HEK293 (cell line): Measurements from ENCODE around the gene AMBRA1.
A peak's percentile ranks its signal among the peaks of the same experiment; 100 is the strongest.

Source experiments
- CTCF ChIA-PET: fragments of 350-600 bp; formaldehyde crosslinking; extraction: SDS; loops from one replicate; lab custom pipeline; 2021; ENCODE audit warnings: antibody characterized with exemption; lab: Yijun Ruan, JAX
- POLR2A ChIA-PET: fragments of 300-600 bp; formaldehyde crosslinking; extraction: SDS; loops from one replicate; lab custom pipeline; 2020; ENCODE audit warnings: antibody characterized with exemption, inconsistent platforms; lab: Yijun Ruan, JAX
- H3K27ac ChIP-seq: fragments of 200-500 bp; sonication (Bioruptor generic); 2 replicates; pipeline ENCODE4 v1.5.1; 2014; ENCODE audit warnings: low read depth, low read length, control low read depth, inconsistent platforms; ENCODE audit errors: extremely low read depth
- H3K36me3 ChIP-seq, 2 experiments: fragments of 200-500 bp in 1 of 2; sonication (Bioruptor generic) in 1 of 2; 1 replicate in 1 of 2; 2 replicates in 1 of 2; pipeline ENCODE4 v1.5.1; 2014 to 2017; ENCODE audit warnings: inconsistent platforms in 2 of 2, low read length in 2 of 2; ENCODE audit not compliant: control insufficient read depth in 2 of 2, insufficient read depth in 1 of 2
- H3K4me1 ChIP-seq: fragments of 200-500 bp; sonication (Bioruptor generic); 2 replicates; pipeline ENCODE4 v1.5.1; 2014; ENCODE audit warnings: mild to moderate bottlenecking, low read length, inconsistent platforms; ENCODE audit not compliant: control insufficient read depth, insufficient read depth
- H3K4me3 ChIP-seq: 2 replicates; pipeline ENCODE4 v1.5.1; 2011; ENCODE audit warnings: low read depth, mild to moderate bottlenecking, control low read depth, low read length, moderate library complexity
- H3K9me3 ChIP-seq: fragments of 200-500 bp; sonication (Bioruptor generic); 2 replicates; pipeline ENCODE4 v1.5.1; 2014; ENCODE audit warnings: low read depth, low read length, inconsistent platforms; ENCODE audit not compliant: control insufficient read depth, insufficient read depth
- FEZF1 ChIP-seq: fragments of 450-650 bp; formaldehyde crosslinking; IDR thresholded peaks from 2 replicates; pipeline ENCODE4 v1.5.1; 2016; ENCODE audit warnings: missing biosample characterization, missing genetic modification characterization
- GLI4 ChIP-seq: fragments of 450-650 bp; formaldehyde crosslinking; IDR thresholded peaks from 2 replicates; pipeline ENCODE4 v1.5.1; 2016; ENCODE audit warnings: missing biosample characterization, missing genetic modification characterization
- HOXC10 ChIP-seq: sonication (generic); formaldehyde crosslinking; IDR thresholded peaks from 2 replicates; pipeline ENCODE4 v1.8.1; 2023; ENCODE audit warnings: mild to moderate bottlenecking, missing genetic modification reagents
- HOXD13 ChIP-seq: sonication (generic); formaldehyde crosslinking; IDR thresholded peaks from 2 replicates; pipeline ENCODE4 v1.8.0; 2022; ENCODE audit warnings: missing genetic modification reagents, borderline replicate concordance
- KLF8 ChIP-seq: fragments of 450-650 bp; formaldehyde crosslinking; IDR thresholded peaks from 2 replicates; pipeline ENCODE4 v1.5.1; 2016; ENCODE audit warnings: missing biosample characterization, missing genetic modification characterization
- PRDM1 ChIP-seq: fragments of 450-650 bp; formaldehyde crosslinking; IDR thresholded peaks from 2 replicates; pipeline ENCODE4; 2016; ENCODE audit warnings: missing biosample characterization, missing genetic modification characterization
- SCRT2 ChIP-seq: fragments of 450-650 bp; formaldehyde crosslinking; IDR thresholded peaks from 2 replicates; pipeline ENCODE4 v1.5.1; 2016; ENCODE audit warnings: missing biosample characterization, missing genetic modification characterization
- ZBTB17 ChIP-seq: fragments of 450-650 bp; formaldehyde crosslinking; IDR thresholded peaks from 2 replicates; pipeline ENCODE4 v1.5.1; 2016; ENCODE audit warnings: missing biosample characterization, missing genetic modification characterization
- ZNF10 ChIP-seq: fragments of 450-650 bp; formaldehyde crosslinking; IDR thresholded peaks from 2 replicates; pipeline ENCODE4 v1.5.1; 2017; ENCODE audit warnings: missing biosample characterization, missing genetic modification characterization
- ZNF133 ChIP-seq: fragments of 450-650 bp; formaldehyde crosslinking; IDR thresholded peaks from 2 replicates; pipeline ENCODE4 v1.5.1; 2016; ENCODE audit warnings: missing biosample characterization, missing genetic modification characterization
- ZNF184 ChIP-seq: fragments of 450-650 bp; IDR thresholded peaks from 2 replicates; pipeline ENCODE4 v1.5.1; 2018; ENCODE audit warnings: missing biosample characterization, mild to moderate bottlenecking, missing genetic modification characterization
- ZNF223 ChIP-seq: fragments of 450-650 bp; formaldehyde crosslinking; IDR thresholded peaks from 2 replicates; pipeline ENCODE4 v1.5.1; 2016; ENCODE audit warnings: missing biosample characterization, missing genetic modification characterization
- ZNF266 ChIP-seq: fragments of 450-650 bp; formaldehyde crosslinking; IDR thresholded peaks from 2 replicates; pipeline ENCODE4 v1.5.1; 2016; ENCODE audit warnings: missing biosample characterization, missing genetic modification characterization, low read depth
- ZNF274 ChIP-seq, 2 experiments: fragments of 200-500 bp in 1 of 2; fragments of 450-650 bp in 1 of 2; sonication (Bioruptor generic) in 1 of 2; formaldehyde crosslinking in 1 of 2; IDR thresholded peaks; 2 replicates each; pipeline versions ENCODE4 v1.5.1 to v1.6.1; 2014 to 2016; ENCODE audit warnings: borderline replicate concordance in 1 of 2, inconsistent platforms in 1 of 2, low read length in 1 of 2, missing biosample characterization in 1 of 2, missing genetic modification characterization in 1 of 2
- ZNF302 ChIP-seq: fragments of 450-650 bp; formaldehyde crosslinking; IDR thresholded peaks from 2 replicates; pipeline ENCODE4 v1.5.1; 2016; ENCODE audit warnings: missing biosample characterization, missing genetic modification characterization, low read depth
- ZNF76 ChIP-seq: fragments of 450-650 bp; formaldehyde crosslinking; IDR thresholded peaks from 2 replicates; pipeline ENCODE4; 2016; ENCODE audit warnings: low read depth, missing biosample characterization, missing genetic modification characterization, borderline replicate concordance
- ZNF791 ChIP-seq: fragments of 450-650 bp; formaldehyde crosslinking; IDR thresholded peaks from 2 replicates; pipeline ENCODE4 v1.5.1; 2016; ENCODE audit warnings: missing biosample characterization, missing genetic modification characterization
- ZSCAN23 ChIP-seq: fragments of 450-650 bp; formaldehyde crosslinking; IDR thresholded peaks from 2 replicates; pipeline ENCODE4 v1.5.1; 2016; ENCODE audit warnings: missing biosample characterization, missing genetic modification characterization
- TF ChIP-seq, protein P1 (sequence below): fragments of 450-650 bp; formaldehyde crosslinking; IDR thresholded peaks from 2 replicates; pipeline ENCODE4 v1.5.1; 2017; ENCODE audit warnings: missing biosample characterization, missing genetic modification characterization
- TF ChIP-seq, protein P2 (sequence below): fragments of 450-650 bp; formaldehyde crosslinking; IDR thresholded peaks from 2 replicates; pipeline ENCODE4 v1.5.1; 2016; ENCODE audit warnings: missing biosample characterization, missing genetic modification characterization
- TF ChIP-seq, protein P3 (sequence below): fragments of 450-650 bp; formaldehyde crosslinking; IDR thresholded peaks from 2 replicates; pipeline ENCODE4 v1.5.1; 2016; ENCODE audit warnings: missing biosample characterization, missing genetic modification characterization

AMBRA1 gene

DNA sequence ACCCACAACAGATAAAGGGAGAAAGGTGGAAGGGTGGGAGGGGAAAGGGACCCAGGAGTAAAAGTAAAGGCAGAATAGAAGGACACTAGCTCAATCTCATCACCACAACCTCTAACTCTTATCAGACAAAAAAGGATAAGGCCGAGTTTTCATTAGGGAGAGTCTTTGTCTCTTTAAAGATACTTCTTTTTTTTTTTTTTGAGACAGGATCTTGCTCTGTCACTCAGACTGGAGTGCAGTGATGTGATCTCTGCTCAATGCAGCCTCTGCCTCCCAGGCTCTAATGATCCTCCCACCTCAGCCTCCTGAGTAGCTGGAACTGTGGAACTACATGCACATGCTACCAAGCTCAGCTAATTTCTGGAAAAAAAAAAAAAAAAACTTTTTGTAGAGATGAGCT lies 116.7 kb downstream of the AMBRA1 start:
- Histone ChIP-seq H3K4me1 (no peaks in the 10 kb centered on the region), H3K9me3 (no peaks in the 10 kb centered on the region), H3K36me3 (no peaks in the 10 kb centered on the region; a peak in 1 of 3 replicates), H3K4me3 (no peak overlapping the region), H3K27ac (no peak overlapping the region)
- ChIA-PET POLR2A (interaction anchor here (0.6 kb wide), 2 partner anchors 84 to 249 kb away, joined by 4 to 6 read pairs; no protein-coding TSS in a partner anchor), CTCF (interaction anchor here (0.6 to 2.2 kb wide), 6 partner anchors 11 to 399 kb away, joined by 3 to 13 read pairs (median 6); no protein-coding TSS in a partner anchor)
- TF ChIP-seq FEZF1 (tag by site-specific recombination) (no peak), ZBTB17 (tag by site-specific recombination) (no peak), PRDM1 (tag by site-specific recombination) (0 out of 2 replicates have a peak, but pooled peaks have one; percentile 11)

DNA sequence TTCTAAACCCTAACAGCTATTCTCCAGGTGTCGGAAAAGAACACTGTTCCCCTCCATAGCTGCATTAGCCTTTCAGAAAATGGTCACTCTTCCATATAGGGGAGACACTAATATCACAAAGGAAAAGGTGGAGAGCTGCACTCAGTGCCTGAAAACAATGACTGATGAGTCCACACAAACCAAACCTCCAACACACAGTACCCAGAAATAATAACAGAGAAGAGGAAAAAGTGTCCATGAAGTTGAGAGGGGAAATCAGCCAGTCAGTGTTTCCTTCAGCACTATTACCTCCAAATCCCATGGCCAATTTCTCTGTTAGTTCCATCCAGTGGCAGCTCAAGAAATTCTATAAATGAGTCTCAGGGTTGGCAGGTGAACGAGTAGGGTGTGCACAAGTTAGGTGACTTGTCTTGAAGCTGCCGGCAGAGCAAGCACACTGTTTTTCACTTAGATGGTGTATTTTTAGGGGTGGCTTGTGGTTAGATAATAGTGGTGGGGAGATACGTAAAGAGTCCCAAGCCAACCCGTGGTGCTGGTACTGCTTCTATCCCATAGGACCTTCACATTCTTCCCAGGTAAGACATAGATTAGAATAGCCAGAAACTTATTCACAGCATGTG lies 117.8 kb downstream of the AMBRA1 start:
- Histone ChIP-seq H3K27ac (no peak overlapping the region), H3K4me3 (no peak overlapping the region), H3K4me1 (no peaks in the 10 kb centered on the region), H3K36me3 (no peaks in the 10 kb centered on the region; a peak in 1 of 3 replicates), H3K9me3 (no peaks in the 10 kb centered on the region)
- TF ChIP-seq ZNF10 (no peak), GLI4 (no peak), SCRT2 (tag by site-specific recombination) (no peak)
- ChIA-PET POLR2A (no interaction called here), CTCF (interaction anchor here (0.6 to 2.2 kb wide), 7 partner anchors 12 to 148 kb away, joined by 3 to 13 read pairs (median 5); no protein-coding TSS in a partner anchor)

DNA sequence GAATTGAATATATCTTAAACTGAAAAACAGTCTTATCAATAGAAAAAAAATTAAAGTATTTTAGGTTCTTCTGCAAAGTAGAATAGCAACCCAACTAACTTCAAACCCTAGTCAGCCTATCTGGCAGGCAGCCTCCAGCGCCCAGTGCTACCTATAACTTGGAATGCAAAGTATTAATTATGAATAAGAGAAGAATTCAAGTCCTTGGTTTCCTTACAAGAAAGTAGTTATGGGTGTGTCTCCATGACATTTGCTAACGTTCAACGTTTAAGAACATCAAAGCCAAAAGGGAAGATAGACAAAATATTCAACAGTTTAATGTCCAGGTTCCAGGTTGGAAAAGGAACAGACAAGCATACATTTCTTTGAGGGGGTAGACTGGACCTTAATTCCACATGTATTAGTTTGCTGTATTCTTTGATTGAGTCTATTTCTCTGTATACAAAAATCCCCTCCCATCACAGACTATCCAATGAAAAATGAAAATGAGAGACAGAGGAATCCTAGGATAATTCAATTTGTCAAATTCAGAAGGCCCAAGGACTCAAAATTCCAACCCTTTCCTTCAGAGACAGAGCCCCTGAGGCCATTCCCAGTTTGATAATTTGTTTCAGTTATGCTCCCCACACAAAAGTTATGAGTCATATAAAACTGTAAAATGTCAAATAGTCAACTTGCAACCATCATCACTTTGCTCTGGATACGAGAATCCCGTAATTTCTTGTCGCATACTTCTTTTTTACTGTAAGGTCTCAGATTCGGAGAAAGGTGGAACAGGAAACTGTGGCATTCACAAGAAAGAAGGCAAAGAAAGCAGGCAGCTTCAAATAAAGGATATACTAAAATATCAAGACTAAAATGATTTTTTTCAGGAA lies 118.5 kb downstream of the AMBRA1 start:
- no peak overlapping the region for H3K27ac ChIP-seq
- no peak overlapping the region for H3K4me3 ChIP-seq
- H3K36me3 ChIP-seq, result no peaks in the 10 kb centered on the region; a peak in 1 of 3 replicates
- no peaks in the 10 kb centered on the region for H3K9me3 ChIP-seq
- POLR2A ChIA-PET, result no interaction called here
- CTCF ChIA-PET, result interaction anchor here (0.6 to 1.9 kb wide), 4 partner anchors 15 to 136 kb away, joined by 4 to 6 read pairs (median 4); no protein-coding TSS in a partner anchor
- no peaks in the 10 kb centered on the region for H3K4me1 ChIP-seq
- TF ChIP-seq, protein P1, sequence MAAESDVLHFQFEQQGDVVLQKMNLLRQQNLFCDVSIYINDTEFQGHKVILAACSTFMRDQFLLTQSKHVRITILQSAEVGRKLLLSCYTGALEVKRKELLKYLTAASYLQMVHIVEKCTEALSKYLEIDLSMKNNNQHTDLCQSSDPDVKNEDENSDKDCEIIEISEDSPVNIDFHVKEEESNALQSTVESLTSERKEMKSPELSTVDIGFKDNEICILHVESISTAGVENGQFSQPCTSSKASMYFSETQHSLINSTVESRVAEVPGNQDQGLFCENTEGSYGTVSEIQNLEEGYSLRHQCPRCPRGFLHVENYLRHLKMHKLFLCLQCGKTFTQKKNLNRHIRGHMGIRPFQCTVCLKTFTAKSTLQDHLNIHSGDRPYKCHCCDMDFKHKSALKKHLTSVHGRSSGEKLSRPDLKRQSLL, result no peak
- no peak for TF ChIP-seq ZNF184 (tag by site-specific recombination)
- TF ChIP-seq ZSCAN23 (tag by site-specific recombination), result no peak
- no peak for TF ChIP-seq KLF8 (tag by site-specific recombination)

DNA sequence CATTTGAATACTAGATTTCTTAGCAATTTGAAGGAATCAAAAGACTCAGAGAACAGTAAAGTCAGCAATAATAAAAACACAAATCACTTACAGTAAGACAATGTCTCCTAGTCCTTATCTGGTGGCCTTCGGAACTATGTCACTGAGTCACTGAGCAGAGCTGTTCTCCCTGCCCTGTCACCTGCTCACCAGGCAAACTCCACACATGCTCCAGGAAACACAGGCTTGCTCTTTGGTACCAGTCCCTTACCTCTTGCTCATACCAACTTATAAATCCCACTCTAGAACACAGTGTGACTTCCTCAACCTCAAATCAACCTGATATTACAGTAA lies 121.2 kb downstream of the AMBRA1 start:
- Histone ChIP-seq H3K9me3 (no peaks in the 10 kb centered on the region), H3K4me1 (no peaks in the 10 kb centered on the region), H3K27ac (no peak overlapping the region), H3K4me3 (no peak overlapping the region), H3K36me3 (peaks cover 0 to 5% of the 10 kb centered on the region in 2 experiments; a peak in 2 of 3 replicates)
- TF ChIP-seq ZNF274 (IDR thresholded peaks at IDR 0.05; ENCODE audit: low read length) (no peak), ZNF274 (tag by site-specific recombination; IDR thresholded peaks at IDR 0.05; ENCODE audit: borderline replicate concordance) (no peak), HOXC10 (CRISPR knock-in tag) (no peak), ZNF76 (tag by site-specific recombination) (no peak), ZNF223 (tag by site-specific recombination) (no peak), ZNF266 (tag by site-specific recombination) (no peak), HOXD13 (CRISPR knock-in tag) (no peak), ZNF302 (no peak), ZNF791 (tag by site-specific recombination) (no peak), ZNF133 (tag by site-specific recombination) (no peak)
- TF ChIP-seq, protein P2, sequence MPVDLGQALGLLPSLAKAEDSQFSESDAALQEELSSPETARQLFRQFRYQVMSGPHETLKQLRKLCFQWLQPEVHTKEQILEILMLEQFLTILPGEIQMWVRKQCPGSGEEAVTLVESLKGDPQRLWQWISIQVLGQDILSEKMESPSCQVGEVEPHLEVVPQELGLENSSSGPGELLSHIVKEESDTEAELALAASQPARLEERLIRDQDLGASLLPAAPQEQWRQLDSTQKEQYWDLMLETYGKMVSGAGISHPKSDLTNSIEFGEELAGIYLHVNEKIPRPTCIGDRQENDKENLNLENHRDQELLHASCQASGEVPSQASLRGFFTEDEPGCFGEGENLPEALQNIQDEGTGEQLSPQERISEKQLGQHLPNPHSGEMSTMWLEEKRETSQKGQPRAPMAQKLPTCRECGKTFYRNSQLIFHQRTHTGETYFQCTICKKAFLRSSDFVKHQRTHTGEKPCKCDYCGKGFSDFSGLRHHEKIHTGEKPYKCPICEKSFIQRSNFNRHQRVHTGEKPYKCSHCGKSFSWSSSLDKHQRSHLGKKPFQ (tag by site-specific recombination), result no peak
- TF ChIP-seq, protein P3, sequence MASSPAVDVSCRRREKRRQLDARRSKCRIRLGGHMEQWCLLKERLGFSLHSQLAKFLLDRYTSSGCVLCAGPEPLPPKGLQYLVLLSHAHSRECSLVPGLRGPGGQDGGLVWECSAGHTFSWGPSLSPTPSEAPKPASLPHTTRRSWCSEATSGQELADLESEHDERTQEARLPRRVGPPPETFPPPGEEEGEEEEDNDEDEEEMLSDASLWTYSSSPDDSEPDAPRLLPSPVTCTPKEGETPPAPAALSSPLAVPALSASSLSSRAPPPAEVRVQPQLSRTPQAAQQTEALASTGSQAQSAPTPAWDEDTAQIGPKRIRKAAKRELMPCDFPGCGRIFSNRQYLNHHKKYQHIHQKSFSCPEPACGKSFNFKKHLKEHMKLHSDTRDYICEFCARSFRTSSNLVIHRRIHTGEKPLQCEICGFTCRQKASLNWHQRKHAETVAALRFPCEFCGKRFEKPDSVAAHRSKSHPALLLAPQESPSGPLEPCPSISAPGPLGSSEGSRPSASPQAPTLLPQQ (tag by site-specific recombination), result no peak
- ChIA-PET CTCF (interaction anchor here (0.7 kb wide), 1 partner anchor 9 kb away, joined by 7 read pairs; no protein-coding TSS in a partner anchor), POLR2A (no interaction called here)
